Measurements from ENCODE around the gene CADM1.

CADM1 gene

GRCh38 chr11:115317277-115318185 lies 186.7 kb downstream of the CADM1 start:
- Histone ChIP-seq H3K9ac (ENCODE audit: low read depth, low read length) (no peak overlapping the region), H3K9me3 (ENCODE audit: control insufficient read depth, insufficient read depth, low read length) (no peaks in the 10 kb centered on the region), H3K4me1 (ENCODE audit: control insufficient read depth, insufficient read depth, low read length) (no peaks in the 10 kb centered on the region), H3K4me3 (ENCODE audit: low read depth, low read length) (no peak overlapping the region), H3K27ac (ENCODE audit: low read depth, low read length) (no peak overlapping the region), H3K27me3 (ENCODE audit: control insufficient read depth, insufficient read depth, low read length) (no peaks in the 10 kb centered on the region), H3K36me3 (ENCODE audit: control insufficient read depth, insufficient read depth, low read length) (no peaks in the 10 kb centered on the region)

- Histone ChIP-seq H3K9me3 (ENCODE audit: control insufficient read depth, insufficient read depth, low read length) (no peaks in the 10 kb centered on the region), H3K36me3 (ENCODE audit: control insufficient read depth, insufficient read depth, low read length) (no peaks in the 10 kb centered on the region), H3K4me3 (ENCODE audit: low read depth, low read length) (no peak overlapping the region), H3K27ac (ENCODE audit: low read depth, low read length) (no peak overlapping the region), H3K9ac (ENCODE audit: low read depth, low read length) (no peak overlapping the region), H3K27me3 (ENCODE audit: control insufficient read depth, insufficient read depth, low read length) (no peaks in the 10 kb centered on the region), H3K4me1 (ENCODE audit: control insufficient read depth, insufficient read depth, low read length) (no peaks in the 10 kb centered on the region)
Measured at GRCh38 chr11:115316696-115317095, 187.5 kb downstream of the CADM1 start.

GRCh38 chr11:115314330-115314920 lies 189.8 kb downstream of the CADM1 start:
- Histone ChIP-seq H3K36me3 (ENCODE audit: control insufficient read depth, insufficient read depth, low read length) (no peaks in the 10 kb centered on the region), H3K4me1 (ENCODE audit: control insufficient read depth, insufficient read depth, low read length) (no peaks in the 10 kb centered on the region), H3K27ac (ENCODE audit: low read depth, low read length) (no peak overlapping the region), H3K9ac (ENCODE audit: low read depth, low read length) (no peak overlapping the region), H3K9me3 (ENCODE audit: control insufficient read depth, insufficient read depth, low read length) (no peaks in the 10 kb centered on the region), H3K27me3 (ENCODE audit: control insufficient read depth, insufficient read depth, low read length) (no peaks in the 10 kb centered on the region), H3K4me3 (ENCODE audit: low read depth, low read length) (no peak overlapping the region)

GRCh38 chr11:115313224-115313838 lies 190.9 kb downstream of the CADM1 start:
- no peaks in the 10 kb centered on the region for H3K27me3 ChIP-seq (ENCODE audit: control insufficient read depth, insufficient read depth, low read length)
- no peaks in the 10 kb centered on the region for H3K9me3 ChIP-seq (ENCODE audit: control insufficient read depth, insufficient read depth, low read length)

GRCh38 chr11:115311949-115312348 lies 192.3 kb downstream of the CADM1 start:
- Histone ChIP-seq H3K4me1 (ENCODE audit: control insufficient read depth, insufficient read depth, low read length) (no peaks in the 10 kb centered on the region), H3K36me3 (ENCODE audit: control insufficient read depth, insufficient read depth, low read length) (no peaks in the 10 kb centered on the region), H3K4me3 (ENCODE audit: low read depth, low read length) (no peak overlapping the region), H3K9ac (ENCODE audit: low read depth, low read length) (no peak overlapping the region), H3K27me3 (ENCODE audit: control insufficient read depth, insufficient read depth, low read length) (no peaks in the 10 kb centered on the region), H3K27ac (ENCODE audit: low read depth, low read length) (no peak overlapping the region), H3K9me3 (ENCODE audit: control insufficient read depth, insufficient read depth, low read length) (no peaks in the 10 kb centered on the region)

More at GRCh38 chr11:115313224-115313838, 190.9 kb downstream of the CADM1 start:
- Histone ChIP-seq H3K9ac (ENCODE audit: low read depth, low read length) (no peak overlapping the region), H3K4me1 (ENCODE audit: control insufficient read depth, insufficient read depth, low read length) (no peaks in the 10 kb centered on the region), H3K4me3 (ENCODE audit: low read depth, low read length) (no peak overlapping the region), H3K27ac (ENCODE audit: low read depth, low read length) (no peak overlapping the region), H3K36me3 (ENCODE audit: control insufficient read depth, insufficient read depth, low read length) (no peaks in the 10 kb centered on the region)

- Histone ChIP-seq H3K4me3 (ENCODE audit: low read depth, low read length) (no peak overlapping the region), H3K27me3 (ENCODE audit: control insufficient read depth, insufficient read depth, low read length) (no peaks in the 10 kb centered on the region), H3K36me3 (ENCODE audit: control insufficient read depth, insufficient read depth, low read length) (no peaks in the 10 kb centered on the region), H3K4me1 (ENCODE audit: control insufficient read depth, insufficient read depth, low read length) (no peaks in the 10 kb centered on the region; the same call in 1 of the 2 replicates), H3K9me3 (ENCODE audit: control insufficient read depth, insufficient read depth, low read length) (no peaks in the 10 kb centered on the region), H3K9ac (ENCODE audit: low read depth, low read length) (no peak overlapping the region), H3K27ac (ENCODE audit: low read depth, low read length) (no peak overlapping the region)
Measured at GRCh38 chr11:115306689-115307088, 197.5 kb downstream of the CADM1 start.

GRCh38 chr11:115304774-115305472 lies 199.3 kb downstream of the CADM1 start:
- no peaks in the 10 kb centered on the region; the same call in 1 of the 2 replicates for H3K4me1 ChIP-seq (ENCODE audit: control insufficient read depth, insufficient read depth, low read length)

GRCh38 chr11:115303929-115304531 lies 200.2 kb downstream of the CADM1 start:
- H3K9me3 ChIP-seq (ENCODE audit: control insufficient read depth, insufficient read depth, low read length), result no peaks in the 10 kb centered on the region
- H3K9ac ChIP-seq (ENCODE audit: low read depth, low read length), result no peak overlapping the region
- no peak overlapping the region for H3K27ac ChIP-seq (ENCODE audit: low read depth, low read length)
- H3K27me3 ChIP-seq (ENCODE audit: control insufficient read depth, insufficient read depth, low read length), result no peaks in the 10 kb centered on the region
- H3K36me3 ChIP-seq (ENCODE audit: control insufficient read depth, insufficient read depth, low read length), result no peaks in the 10 kb centered on the region
- H3K4me1 ChIP-seq (ENCODE audit: control insufficient read depth, insufficient read depth, low read length), result no peaks in the 10 kb centered on the region; the same call in 1 of the 2 replicates
- H3K4me3 ChIP-seq (ENCODE audit: low read depth, low read length), result no peak overlapping the region

More at GRCh38 chr11:115304774-115305472, 199.3 kb downstream of the CADM1 start:
- no peak overlapping the region for H3K27ac ChIP-seq (ENCODE audit: low read depth, low read length)
- H3K27me3 ChIP-seq (ENCODE audit: control insufficient read depth, insufficient read depth, low read length), result no peaks in the 10 kb centered on the region
- H3K4me3 ChIP-seq (ENCODE audit: low read depth, low read length), result no peak overlapping the region
- H3K9me3 ChIP-seq (ENCODE audit: control insufficient read depth, insufficient read depth, low read length), result no peaks in the 10 kb centered on the region
- H3K36me3 ChIP-seq (ENCODE audit: control insufficient read depth, insufficient read depth, low read length), result no peaks in the 10 kb centered on the region
- H3K9ac ChIP-seq (ENCODE audit: low read depth, low read length), result no peak overlapping the region

- Histone ChIP-seq H3K9me3 (ENCODE audit: control insufficient read depth, insufficient read depth, low read length) (no peaks in the 10 kb centered on the region), H3K4me3 (ENCODE audit: low read depth, low read length) (no peak overlapping the region), H3K27ac (ENCODE audit: low read depth, low read length) (no peak overlapping the region), H3K27me3 (ENCODE audit: control insufficient read depth, insufficient read depth, low read length) (no peaks in the 10 kb centered on the region), H3K36me3 (ENCODE audit: control insufficient read depth, insufficient read depth, low read length) (no peaks in the 10 kb centered on the region), H3K9ac (ENCODE audit: low read depth, low read length) (no peak overlapping the region), H3K4me1 (ENCODE audit: control insufficient read depth, insufficient read depth, low read length) (no peaks in the 10 kb centered on the region; the same call in 1 of the 2 replicates)
Measured at GRCh38 chr11:115302946-115303703, 201.1 kb downstream of the CADM1 start.
